IPS DF 6.9 (cell line): Measurements from ENCODE around the gene XYLT1.

Experiments used
- DNase-seq: peaks from one replicate; pipeline ENCODE4 v3.0.0-alpha.2; 2013; ENCODE audit warnings: low read depth, low spot score
- H3K27ac ChIP-seq: one replicate; pipeline ENCODE4 v1.5.1; 2013; ENCODE audit warnings: low read length, control low read depth
- H3K27me3 ChIP-seq: 2 replicates; pipeline ENCODE4 v1.6.1; 2013; ENCODE audit warnings: mild to moderate bottlenecking, low read length; ENCODE audit not compliant: control insufficient read depth, insufficient read depth
- H3K36me3 ChIP-seq: 2 replicates; pipeline ENCODE4 v1.6.1; 2013; ENCODE audit warnings: low read length; ENCODE audit not compliant: control insufficient read depth, insufficient read depth
- H3K4me1 ChIP-seq: 2 replicates; pipeline ENCODE4 v1.6.1; 2013; ENCODE audit warnings: low read length; ENCODE audit not compliant: control insufficient read depth, insufficient read depth
- H3K4me3 ChIP-seq: 2 replicates; pipeline ENCODE4 v1.5.1; 2013; ENCODE audit warnings: mild to moderate bottlenecking, low read length
- H3K9me3 ChIP-seq: 2 replicates; pipeline ENCODE4 v1.6.1; 2013; ENCODE audit warnings: low read length, inconsistent platforms; ENCODE audit not compliant: control insufficient read depth, insufficient read depth
- WGBS: extraction: QIAGEN DNeasy Blood & Tissue Kit; methylation state at CpG from one replicate; pipeline ENCODE4 v1.1.7; 2013; ENCODE audit warnings: mixed read lengths, missing lambda C conversion rate; ENCODE audit not compliant: insufficient read length, insufficient coverage; 5-methylcytosine and 5-hydroxymethylcytosine counted together

Gene XYLT1

DNA sequence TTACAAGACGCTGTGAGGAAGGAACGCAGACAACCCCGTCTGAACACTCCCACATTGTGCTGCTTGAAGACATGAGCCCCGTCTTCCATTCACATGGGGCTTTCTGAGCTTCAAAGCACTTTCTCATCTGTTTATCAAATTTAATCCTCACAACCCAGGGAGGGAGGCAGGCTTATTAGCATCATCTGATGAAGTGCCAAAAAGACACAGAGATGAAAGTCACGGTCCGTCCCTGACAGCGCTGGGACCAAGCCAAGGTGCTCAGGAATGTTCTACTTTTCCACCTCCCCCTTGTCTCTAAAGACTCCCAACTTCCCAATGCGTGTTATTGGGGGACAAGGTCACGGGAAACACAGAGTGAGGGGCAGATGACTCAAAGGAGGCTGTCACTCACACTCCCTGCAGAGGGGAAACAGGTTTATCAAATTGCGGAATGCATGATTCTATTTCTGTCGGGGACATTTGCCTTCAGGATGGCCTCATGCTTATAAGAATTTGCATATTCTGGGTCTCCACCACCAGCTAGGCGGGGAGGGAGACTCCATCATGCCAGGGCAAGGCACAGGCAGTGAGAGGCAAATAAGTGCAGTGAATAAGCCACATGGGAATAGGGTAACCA lies 10.7 kb downstream of the XYLT1 start:
- no peaks in the 10 kb centered on the region for H3K9me3 ChIP-seq
- H3K4me3 ChIP-seq, result no peak overlapping the region
- no peaks in the 10 kb centered on the region for H3K27me3 ChIP-seq
- DNase-seq, result no peak
- H3K27ac ChIP-seq, result no peak overlapping the region
- H3K4me1 ChIP-seq, result peaks cover 7% of the 10 kb centered on the region
- WGBS, result no CpG with 5 or more reads among the region's 12 CpGs
- no peaks in the 10 kb centered on the region for H3K36me3 ChIP-seq

DNA sequence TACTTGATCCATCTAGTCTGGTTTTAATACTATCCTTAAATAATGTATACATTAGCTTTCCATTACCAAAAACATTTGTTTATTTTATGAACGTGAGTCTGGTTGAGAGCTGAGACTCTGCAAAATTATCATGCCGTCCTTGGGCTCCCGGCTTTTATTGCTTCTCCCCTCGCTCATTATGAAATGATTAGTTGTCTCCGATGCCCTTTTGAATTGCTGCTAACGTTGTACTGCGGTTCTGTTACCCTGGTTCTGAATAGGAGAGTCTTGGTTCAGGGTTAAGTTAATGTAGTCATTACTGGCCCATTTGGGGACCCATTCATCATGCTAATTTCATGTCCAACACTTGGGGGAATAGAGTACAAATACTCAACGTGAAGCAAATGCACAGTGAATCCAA lies 12.8 kb downstream of the XYLT1 start:
- H3K4me3 ChIP-seq, result no peak overlapping the region
- no CpG with 5 or more reads among the region's 8 CpGs for WGBS
- no peaks in the 10 kb centered on the region for H3K36me3 ChIP-seq
- no peak for DNase-seq
- H3K27me3 ChIP-seq, result no peaks in the 10 kb centered on the region
- H3K4me1 ChIP-seq, result peaks cover 7% of the 10 kb centered on the region
- H3K9me3 ChIP-seq, result no peaks in the 10 kb centered on the region
- H3K27ac ChIP-seq, result no peak overlapping the region

GRCh38 chr16:17457513-17457912 lies 13.2 kb downstream of the XYLT1 start:
- no CpG with 5 or more reads among the region's 3 CpGs for whole genome bisulfite sequencing
- no peaks in the 10 kb centered on the region for H3K36me3 ChIP-seq
- H3K27me3 ChIP-seq, result no peaks in the 10 kb centered on the region
- H3K27ac ChIP-seq, result no peak overlapping the region
- peaks cover 7% of the 10 kb centered on the region for H3K4me1 ChIP-seq
- no peak for DNase-seq
- H3K4me3 ChIP-seq, result no peak overlapping the region
- H3K9me3 ChIP-seq, result no peaks in the 10 kb centered on the region

- no CpG with 5 or more reads among the region's 4 CpGs for WGBS
- no peak overlapping the region for H3K4me3 ChIP-seq
- no peaks in the 10 kb centered on the region for H3K36me3 ChIP-seq
- no peak for DNase-seq
- H3K27me3 ChIP-seq, result no peaks in the 10 kb centered on the region
- H3K27ac ChIP-seq, result no peak overlapping the region
- H3K4me1 ChIP-seq, result no peaks in the 10 kb centered on the region
- H3K9me3 ChIP-seq, result no peaks in the 10 kb centered on the region
Observed at GRCh38 chr16:17454162-17454730, 16.5 kb downstream of the XYLT1 start.

DNA sequence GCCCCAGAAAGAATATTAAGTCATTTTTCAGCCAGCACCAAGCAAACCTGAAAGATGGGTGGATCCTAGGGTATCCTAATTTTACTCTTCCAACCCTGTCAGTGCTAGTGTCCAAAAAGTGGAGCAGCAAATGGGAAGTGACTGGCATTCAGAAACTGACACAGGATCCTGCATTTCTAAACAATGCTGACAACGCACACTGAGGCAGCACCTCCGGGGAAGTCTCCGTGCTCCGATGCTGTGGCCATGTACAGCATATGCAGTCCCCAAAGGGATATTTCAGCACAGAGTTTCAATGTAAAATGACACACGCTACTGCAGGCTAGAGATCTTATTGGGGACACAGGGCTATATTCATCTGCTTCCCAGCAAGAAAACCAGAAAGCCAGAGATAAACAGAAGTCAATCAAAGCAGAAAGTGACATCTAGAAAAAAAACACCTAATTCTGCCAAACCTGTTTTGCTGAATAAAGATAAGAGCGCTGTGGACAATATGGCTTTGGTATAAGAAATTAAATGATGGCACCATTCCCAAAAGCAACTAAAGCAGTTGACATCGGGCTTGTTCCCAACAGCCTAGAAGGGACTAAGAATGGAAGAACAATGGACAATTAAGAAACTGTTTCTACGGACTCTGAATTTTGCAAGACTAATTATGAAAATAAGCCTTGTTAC lies 17.3 kb downstream of the XYLT1 start:
- H3K9me3 ChIP-seq, result no peaks in the 10 kb centered on the region

DNA sequence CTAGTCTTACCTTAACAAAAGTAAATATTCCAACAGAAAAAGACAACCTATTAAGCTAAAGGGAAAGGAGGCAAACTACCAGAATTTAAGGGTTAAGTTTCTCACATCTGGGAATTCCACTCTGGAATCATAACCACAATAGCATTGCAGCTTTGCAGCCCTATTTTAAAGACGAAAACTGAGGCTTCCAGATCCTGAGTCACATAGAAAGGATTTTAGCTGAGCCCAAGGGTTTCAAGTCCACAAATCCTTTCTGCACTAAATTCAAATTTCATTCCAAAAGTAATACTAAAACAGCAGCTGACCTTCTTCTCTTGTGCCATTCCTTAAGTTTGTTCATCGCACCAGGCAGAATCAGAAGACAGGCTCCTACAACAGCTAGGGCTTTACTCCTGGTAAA lies 17.8 kb downstream of the XYLT1 start:
- WGBS, result no CpG with 5 or more reads among the region's 2 CpGs
- Histone ChIP-seq H3K27me3 (no peaks in the 10 kb centered on the region), H3K4me1 (no peaks in the 10 kb centered on the region), H3K36me3 (no peaks in the 10 kb centered on the region), H3K4me3 (no peak overlapping the region), H3K27ac (no peak overlapping the region), H3K9me3 (no peaks in the 10 kb centered on the region)
- no peak for DNase-seq

More for the DNA sequence above, 17.3 kb downstream of the XYLT1 start:
- H3K4me1 ChIP-seq, result no peaks in the 10 kb centered on the region
- WGBS, result no CpG with 5 or more reads among the region's 8 CpGs
- no peaks in the 10 kb centered on the region for H3K36me3 ChIP-seq
- DNase-seq, result no peak
- H3K4me3 ChIP-seq, result no peak overlapping the region
- H3K27me3 ChIP-seq, result no peaks in the 10 kb centered on the region
- no peak overlapping the region for H3K27ac ChIP-seq

GRCh38 chr16:17451843-17452242 lies 18.9 kb downstream of the XYLT1 start:
- Histone ChIP-seq H3K27ac (no peak overlapping the region), H3K4me1 (0 out of 2 replicates have a peak, but pooled peaks cover 1% of the 10 kb centered on the region), H3K9me3 (no peaks in the 10 kb centered on the region), H3K4me3 (no peak overlapping the region), H3K36me3 (no peaks in the 10 kb centered on the region), H3K27me3 (no peaks in the 10 kb centered on the region)
- no CpG with 5 or more reads among the region's 3 CpGs for WGBS
- no peak for DNase-seq

GRCh38 chr16:17450291-17450690 lies 20.5 kb downstream of the XYLT1 start:
- Histone ChIP-seq H3K9me3 (no peaks in the 10 kb centered on the region), H3K27ac (no peak overlapping the region), H3K27me3 (no peaks in the 10 kb centered on the region), H3K4me1 (peaks cover 3% of the 10 kb centered on the region), H3K4me3 (no peak overlapping the region), H3K36me3 (no peaks in the 10 kb centered on the region)
- DNase-seq, result no peak
- WGBS, result no CpG with 5 or more reads among the region's 7 CpGs

DNA sequence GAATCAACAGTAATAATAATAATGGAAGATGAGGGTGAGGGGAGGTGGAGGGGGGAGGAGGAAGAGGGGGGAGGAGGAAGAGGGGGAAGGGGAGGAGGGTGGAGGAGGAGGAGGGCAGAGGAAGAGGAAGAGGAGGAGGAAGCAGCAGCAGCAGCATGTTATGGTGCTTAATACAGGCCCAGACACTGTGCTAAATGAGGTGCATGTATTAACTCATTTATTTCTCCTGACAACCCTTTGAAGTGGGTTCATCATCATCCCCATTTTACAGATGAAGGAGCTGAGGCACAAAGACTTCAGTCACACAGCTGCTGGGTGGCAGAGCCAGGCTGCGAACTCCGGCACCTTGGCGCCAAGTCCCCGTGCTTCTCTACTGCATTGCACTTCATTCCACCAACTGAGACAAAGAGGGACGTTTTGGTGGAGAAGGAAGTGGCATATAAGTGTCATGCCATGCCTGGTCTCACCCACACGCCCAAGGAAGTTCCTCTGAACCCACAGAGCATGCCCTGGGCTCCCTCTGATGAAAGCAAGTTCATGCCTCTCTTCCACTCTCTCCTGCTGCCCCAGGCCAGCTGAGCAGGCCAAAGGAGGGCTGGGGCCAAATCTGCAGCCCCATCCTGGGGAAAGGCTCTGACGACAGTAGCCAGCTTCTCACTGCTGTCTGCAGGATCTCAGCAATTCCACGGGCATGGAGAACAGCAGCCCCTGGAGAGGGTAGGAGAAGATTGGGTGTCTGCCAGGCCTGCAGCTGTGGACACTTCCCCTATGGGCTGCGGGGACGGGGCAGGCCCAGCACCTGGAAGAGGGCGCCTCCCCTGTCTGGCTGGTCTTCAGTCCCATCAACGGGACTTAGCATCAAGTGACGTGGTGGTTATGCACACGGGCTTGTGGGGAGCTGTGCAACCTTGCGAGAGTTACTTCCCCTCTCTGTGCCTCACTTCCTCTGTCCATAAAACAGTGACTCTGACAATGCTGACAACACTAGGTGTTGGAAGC lies 21.8 kb downstream of the XYLT1 start:
- Histone ChIP-seq H3K36me3 (no peaks in the 10 kb centered on the region), H3K4me3 (no peak overlapping the region), H3K27ac (no peak overlapping the region), H3K9me3 (no peaks in the 10 kb centered on the region), H3K27me3 (no peaks in the 10 kb centered on the region), H3K4me1 (peaks cover 3% of the 10 kb centered on the region)
- no CpG with 5 or more reads among the region's 15 CpGs for WGBS
- DNase-seq, result no peak

DNA sequence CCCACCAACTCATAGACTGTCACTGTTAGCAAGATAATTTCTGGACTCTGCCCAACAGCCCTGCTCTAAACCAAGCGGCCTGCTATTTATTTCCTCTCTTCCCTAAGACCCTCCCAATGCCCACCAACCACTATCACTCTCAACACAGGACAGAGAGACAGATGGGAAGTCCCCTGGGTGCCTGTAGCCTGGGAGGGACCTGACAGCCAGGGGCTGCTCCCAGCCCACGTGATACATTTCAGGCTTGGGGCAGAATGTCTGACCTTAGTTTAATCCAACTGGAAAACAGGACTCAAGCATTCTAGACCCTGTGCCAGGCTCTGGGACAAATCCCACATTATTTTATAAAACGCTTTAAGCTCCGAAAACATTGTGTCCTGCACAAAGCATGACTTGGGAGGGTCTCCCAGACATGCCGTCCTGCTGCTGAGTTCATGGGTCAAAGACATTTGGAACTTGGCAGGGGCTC lies 23.6 kb downstream of the XYLT1 start:
- Histone ChIP-seq H3K36me3 (no peaks in the 10 kb centered on the region), H3K27ac (no peak overlapping the region), H3K4me3 (no peak overlapping the region), H3K4me1 (peaks cover 3% of the 10 kb centered on the region), H3K27me3 (no peaks in the 10 kb centered on the region), H3K9me3 (no peaks in the 10 kb centered on the region)
- no peak for DNase-seq
- no CpG with 5 or more reads among the region's 5 CpGs for WGBS
